HG02885 (cell line): ENCODE measurements around the gene PKDCC.

Source experiments
- ATAC-seq: cut with Tn5 transposase; IDR thresholded peaks from one replicate; pipeline ENCODE4 v1.9.1; 2021; ENCODE audit warnings: mild to moderate bottlenecking; ENCODE audit not compliant: unreplicated experiment, poor library complexity

PKDCC gene

GRCh38 chr2:42048299-42049220 lies 739 bp downstream of the PKDCC start:
- peak; percentile 4 for ATAC-seq

GRCh38 chr2:42049221-42050009 lies 1.6 kb downstream of the PKDCC start:
- ATAC-seq, result no peak

GRCh38 chr2:42050010-42050702 lies 2.3 kb downstream of the PKDCC start:
- ATAC-seq, result no peak

GRCh38 chr2:42050703-42051542 lies 3.1 kb downstream of the PKDCC start:
- ATAC-seq, result no peak

GRCh38 chr2:42051543-42052235 lies 3.9 kb downstream of the PKDCC start:
- no peak for ATAC-seq

GRCh38 chr2:42052702-42053481 lies 5.1 kb downstream of the PKDCC start:
- no peak for ATAC-seq

GRCh38 chr2:42053482-42053790 lies 5.6 kb downstream of the PKDCC start:
- no peak for ATAC-seq

GRCh38 chr2:42053791-42054701 lies 6.2 kb downstream of the PKDCC start:
- ATAC-seq, result no peak

- no peak for ATAC-seq
Observed at GRCh38 chr2:42054714-42055430, 7.1 kb downstream of the PKDCC start.

- ATAC-seq, result no peak
Observed at GRCh38 chr2:42055573-42056514, 8.0 kb downstream of the PKDCC start.

GRCh38 chr2:42057159-42057901 lies 9.5 kb downstream of the PKDCC start:
- no peak for ATAC-seq

GRCh38 chr2:42057902-42058450 lies 10.2 kb downstream of the PKDCC start:
- no peak for ATAC-seq

GRCh38 chr2:42059261-42059898 lies 11.6 kb downstream of the PKDCC start:
- ATAC-seq, result no peak

GRCh38 chr2:42060028-42060427 lies 12.2 kb downstream of the PKDCC start:
- no peak for ATAC-seq
